ENCODE results near the gene GAL3ST1. TPM values are rescaled to one million over a fixed set of nuclear protein-coding genes. Genes with fewer than 3 reads are reported as not detected.

GAL3ST1 gene
- polyA plus RNA-seq, 1 donor from 2014 or later: 1.6 TPM

DNA sequence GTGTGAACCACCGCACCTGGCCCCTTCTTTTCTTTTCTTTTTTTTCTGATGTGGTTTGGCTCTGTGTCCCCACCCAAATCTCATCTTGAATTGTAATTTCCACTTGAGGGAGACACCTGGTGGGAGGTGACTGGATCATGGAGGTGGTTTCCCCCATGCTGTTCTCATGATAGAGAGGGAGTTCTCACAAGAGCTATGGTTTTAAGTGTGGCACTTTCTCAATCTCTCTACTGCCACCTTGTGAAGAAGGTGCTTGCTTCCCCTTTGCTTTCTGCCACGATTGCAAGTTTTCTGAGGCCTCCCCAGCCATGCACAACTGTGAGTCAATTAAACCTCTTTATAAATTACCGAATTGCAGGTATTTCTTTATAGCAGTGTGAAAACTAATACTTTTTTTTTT is 27.6 kb upstream of the GAL3ST1 start:
- H4K20me1 ChIP-seq (ENCODE audit: insufficient read depth): no peaks in the 10 kb centered on the region
- H3K9ac ChIP-seq (ENCODE audit: low read length): no peak overlapping the region
- no peaks in the 10 kb centered on the region for H3K27me3 ChIP-seq (ENCODE audit: insufficient read depth, low read depth, low read length)
- no peak overlapping the region for H2AFZ ChIP-seq (ENCODE audit: low read depth, low read length)
- H3K9me3 ChIP-seq (ENCODE audit: low read length): no peaks in the 10 kb centered on the region
- H3K9me2 ChIP-seq (ENCODE audit: insufficient read depth, low read length): no peaks in the 10 kb centered on the region
- H3K36me3 ChIP-seq (ENCODE audit: insufficient read depth, low read length): no peaks in the 10 kb centered on the region
- H3K27ac ChIP-seq (ENCODE audit: low read length): no peak overlapping the region
- H3K4me3 ChIP-seq (ENCODE audit: low read length): no peak overlapping the region
- no peak overlapping the region for H3K4me2 ChIP-seq (ENCODE audit: low read length)
- H3F3A ChIP-seq (ENCODE audit: insufficient read depth, low read length, poor library complexity, severe bottlenecking): no peaks in the 10 kb centered on the region
- TF ChIP-seq EP300 (conservative IDR thresholded peaks at IDR 0.05; ENCODE audit: poor library complexity, severe bottlenecking) (no peak), MXI1 (conservative IDR thresholded peaks at IDR 0.05; ENCODE audit: poor library complexity, severe bottlenecking) (no peak), RAD21 (conservative IDR thresholded peaks at IDR 0.05) (peak; percentile 12), TAF1 (IDR thresholded peaks at IDR 0.05; ENCODE audit: low read depth) (no peak)
- TF ChIP-seq, protein P1, sequence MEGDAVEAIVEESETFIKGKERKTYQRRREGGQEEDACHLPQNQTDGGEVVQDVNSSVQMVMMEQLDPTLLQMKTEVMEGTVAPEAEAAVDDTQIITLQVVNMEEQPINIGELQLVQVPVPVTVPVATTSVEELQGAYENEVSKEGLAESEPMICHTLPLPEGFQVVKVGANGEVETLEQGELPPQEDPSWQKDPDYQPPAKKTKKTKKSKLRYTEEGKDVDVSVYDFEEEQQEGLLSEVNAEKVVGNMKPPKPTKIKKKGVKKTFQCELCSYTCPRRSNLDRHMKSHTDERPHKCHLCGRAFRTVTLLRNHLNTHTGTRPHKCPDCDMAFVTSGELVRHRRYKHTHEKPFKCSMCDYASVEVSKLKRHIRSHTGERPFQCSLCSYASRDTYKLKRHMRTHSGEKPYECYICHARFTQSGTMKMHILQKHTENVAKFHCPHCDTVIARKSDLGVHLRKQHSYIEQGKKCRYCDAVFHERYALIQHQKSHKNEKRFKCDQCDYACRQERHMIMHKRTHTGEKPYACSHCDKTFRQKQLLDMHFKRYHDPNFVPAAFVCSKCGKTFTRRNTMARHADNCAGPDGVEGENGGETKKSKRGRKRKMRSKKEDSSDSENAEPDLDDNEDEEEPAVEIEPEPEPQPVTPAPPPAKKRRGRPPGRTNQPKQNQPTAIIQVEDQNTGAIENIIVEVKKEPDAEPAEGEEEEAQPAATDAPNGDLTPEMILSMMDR (IDR thresholded peaks at IDR 0.05; ENCODE audit: poor library complexity, severe bottlenecking): peak; percentile 24
- no peaks in the 10 kb centered on the region for H3K79me2 ChIP-seq (replicated peaks; ENCODE audit: insufficient read depth, low read length)

DNA sequence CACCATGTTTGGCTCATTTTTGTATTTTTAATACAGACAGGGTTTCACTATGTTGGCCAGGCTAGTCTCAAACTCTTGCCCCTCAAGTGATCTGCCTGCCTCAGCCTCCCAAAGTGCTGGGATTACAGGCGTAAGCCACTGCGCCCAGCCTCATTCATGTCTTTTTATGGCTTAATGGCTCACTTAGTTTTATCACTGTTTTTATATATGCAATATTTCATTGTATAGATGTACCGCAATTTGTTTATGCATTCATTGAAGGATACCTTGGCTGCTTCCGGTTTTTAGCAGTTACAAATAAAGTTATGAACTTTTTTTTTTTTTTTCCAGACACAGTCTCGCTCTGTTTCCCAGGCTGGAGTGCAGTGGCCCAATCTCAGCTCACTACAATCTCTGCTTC is 27.0 kb upstream of the GAL3ST1 start:
- H2AFZ ChIP-seq (ENCODE audit: low read depth, low read length): no peak overlapping the region
- no peaks in the 10 kb centered on the region for H3F3A ChIP-seq (ENCODE audit: insufficient read depth, low read length, poor library complexity, severe bottlenecking)
- no peak for TF ChIP-seq SMC3 (conservative IDR thresholded peaks at IDR 0.05; ENCODE audit: poor library complexity)
- TF ChIP-seq, protein P2, sequence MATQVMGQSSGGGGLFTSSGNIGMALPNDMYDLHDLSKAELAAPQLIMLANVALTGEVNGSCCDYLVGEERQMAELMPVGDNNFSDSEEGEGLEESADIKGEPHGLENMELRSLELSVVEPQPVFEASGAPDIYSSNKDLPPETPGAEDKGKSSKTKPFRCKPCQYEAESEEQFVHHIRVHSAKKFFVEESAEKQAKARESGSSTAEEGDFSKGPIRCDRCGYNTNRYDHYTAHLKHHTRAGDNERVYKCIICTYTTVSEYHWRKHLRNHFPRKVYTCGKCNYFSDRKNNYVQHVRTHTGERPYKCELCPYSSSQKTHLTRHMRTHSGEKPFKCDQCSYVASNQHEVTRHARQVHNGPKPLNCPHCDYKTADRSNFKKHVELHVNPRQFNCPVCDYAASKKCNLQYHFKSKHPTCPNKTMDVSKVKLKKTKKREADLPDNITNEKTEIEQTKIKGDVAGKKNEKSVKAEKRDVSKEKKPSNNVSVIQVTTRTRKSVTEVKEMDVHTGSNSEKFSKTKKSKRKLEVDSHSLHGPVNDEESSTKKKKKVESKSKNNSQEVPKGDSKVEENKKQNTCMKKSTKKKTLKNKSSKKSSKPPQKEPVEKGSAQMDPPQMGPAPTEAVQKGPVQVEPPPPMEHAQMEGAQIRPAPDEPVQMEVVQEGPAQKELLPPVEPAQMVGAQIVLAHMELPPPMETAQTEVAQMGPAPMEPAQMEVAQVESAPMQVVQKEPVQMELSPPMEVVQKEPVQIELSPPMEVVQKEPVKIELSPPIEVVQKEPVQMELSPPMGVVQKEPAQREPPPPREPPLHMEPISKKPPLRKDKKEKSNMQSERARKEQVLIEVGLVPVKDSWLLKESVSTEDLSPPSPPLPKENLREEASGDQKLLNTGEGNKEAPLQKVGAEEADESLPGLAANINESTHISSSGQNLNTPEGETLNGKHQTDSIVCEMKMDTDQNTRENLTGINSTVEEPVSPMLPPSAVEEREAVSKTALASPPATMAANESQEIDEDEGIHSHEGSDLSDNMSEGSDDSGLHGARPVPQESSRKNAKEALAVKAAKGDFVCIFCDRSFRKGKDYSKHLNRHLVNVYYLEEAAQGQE (IDR thresholded peaks at IDR 0.05; ENCODE audit: borderline replicate concordance): no peak
- no peak for TF ChIP-seq TAF1 (IDR thresholded peaks at IDR 0.05; ENCODE audit: low read depth)
- no peak for TF ChIP-seq EZH2 (IDR thresholded peaks at IDR 0.05; ENCODE audit: borderline replicate concordance, insufficient read depth, low read length, poor library complexity, severe bottlenecking)
- TF ChIP-seq, protein P1 (IDR thresholded peaks at IDR 0.05; ENCODE audit: poor library complexity, severe bottlenecking): no peak
- no peak for TF ChIP-seq MXI1 (conservative IDR thresholded peaks at IDR 0.05; ENCODE audit: poor library complexity, severe bottlenecking)
- TF ChIP-seq RAD21 (conservative IDR thresholded peaks at IDR 0.05): no peak
- peak overlapping the region; percentile 2 for H3K9ac ChIP-seq (ENCODE audit: low read length)
- H3K27me3 ChIP-seq (ENCODE audit: insufficient read depth, low read depth, low read length): no peaks in the 10 kb centered on the region
- H3K4me2 ChIP-seq (ENCODE audit: low read length): no peak overlapping the region
- H3K9me2 ChIP-seq (ENCODE audit: insufficient read depth, low read length): no peaks in the 10 kb centered on the region
- no peaks in the 10 kb centered on the region for H4K20me1 ChIP-seq (ENCODE audit: insufficient read depth)
- peak overlapping the region; percentile 40 for H3K27ac ChIP-seq (ENCODE audit: low read length)
- no peak overlapping the region for H3K4me3 ChIP-seq (ENCODE audit: low read length)
- no peaks in the 10 kb centered on the region for H3K9me3 ChIP-seq (ENCODE audit: low read length)
- H3K79me2 ChIP-seq (replicated peaks; ENCODE audit: insufficient read depth, low read length): no peaks in the 10 kb centered on the region
- H3K36me3 ChIP-seq (ENCODE audit: insufficient read depth, low read length): no peaks in the 10 kb centered on the region

Data from neural cell (in vitro differentiated cells).